GM10847 (cell line): Measurements from ENCODE around the gene SLC25A13.

Experiments used
- POLR2A ChIP-seq: IDR thresholded peaks from 2 replicates; pipeline ENCODE4 v1.6.1; 2011; ENCODE audit not compliant: insufficient read length; ENCODE audit errors: extremely low read depth

The SLC25A13 gene

DNA sequence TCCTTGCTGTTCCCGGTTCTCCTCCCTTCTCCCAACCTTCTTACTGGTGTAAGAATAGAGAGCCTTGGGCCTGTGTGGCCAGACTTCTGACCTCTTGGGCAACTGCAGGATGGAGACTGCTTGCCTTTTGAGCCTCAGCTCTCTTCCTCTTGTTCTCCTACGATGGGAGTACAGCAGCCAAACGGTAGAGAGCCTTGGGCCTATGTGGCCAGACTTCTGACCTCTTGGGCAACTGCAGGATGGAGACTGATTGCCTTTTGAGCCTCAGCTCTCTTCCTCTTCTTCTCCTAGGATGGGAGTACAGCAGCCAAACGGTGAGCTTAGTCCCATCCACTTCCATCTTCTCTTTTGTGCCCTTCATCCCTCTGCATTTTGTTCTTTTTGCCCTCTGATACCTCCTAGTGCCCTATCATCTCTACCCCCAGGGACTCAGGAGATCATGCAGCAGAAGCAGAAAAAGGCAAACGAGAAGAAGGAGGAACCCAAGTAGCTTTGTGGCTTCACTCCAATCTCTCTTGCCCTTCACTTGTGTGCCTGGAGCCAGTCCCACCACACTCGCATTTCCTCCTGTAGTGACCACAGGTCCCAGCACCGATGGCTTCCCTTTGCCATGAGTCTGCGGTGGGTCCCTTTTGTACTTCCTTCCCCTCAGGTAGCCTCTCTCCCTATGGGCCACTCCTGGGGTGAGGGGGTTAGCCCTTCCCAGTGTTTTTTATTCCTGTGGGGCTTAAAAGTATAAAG lies 15.3 kb downstream of the SLC25A13 start:
- no peak for TF ChIP-seq POLR2A

DNA sequence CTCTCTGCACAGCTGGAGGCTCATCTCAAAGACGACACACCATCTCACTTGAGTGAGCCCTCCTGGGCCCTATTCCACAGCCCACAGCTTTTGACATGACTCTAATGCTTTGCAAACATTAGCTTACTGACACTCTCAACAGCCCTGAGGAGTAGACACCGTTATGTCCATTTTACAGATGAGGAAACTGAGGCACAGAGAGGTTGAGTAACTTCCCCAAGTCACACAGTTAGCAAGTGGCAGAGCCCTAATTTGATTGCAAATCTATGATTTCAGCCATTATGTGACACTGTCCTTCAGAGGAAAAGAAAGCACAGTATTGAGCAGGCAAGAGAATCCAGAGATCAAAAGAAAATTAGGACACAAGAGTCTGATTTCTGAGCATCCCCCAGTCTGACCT lies 16.0 kb downstream of the SLC25A13 start:
- no peak for TF ChIP-seq POLR2A

DNA sequence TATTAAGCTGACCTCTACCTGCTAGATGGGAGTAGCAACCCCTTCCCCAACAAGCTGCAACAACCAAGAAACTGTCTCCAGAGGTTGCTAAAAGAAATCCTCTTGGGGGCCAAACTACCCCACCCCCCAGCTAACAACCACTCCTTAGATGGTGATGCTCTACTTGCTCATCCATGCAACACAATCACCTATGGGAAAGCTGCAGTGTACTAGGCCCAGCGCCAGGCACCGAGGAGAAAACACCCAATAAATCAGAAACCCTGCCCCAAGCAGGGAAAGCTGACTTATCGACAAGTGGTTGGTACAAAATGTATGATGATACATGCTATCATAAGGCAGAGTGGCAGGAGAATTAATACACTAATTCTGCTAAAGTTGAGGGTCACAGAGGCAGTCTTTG lies 17.3 kb downstream of the SLC25A13 start:
- no peak for TF ChIP-seq POLR2A

DNA sequence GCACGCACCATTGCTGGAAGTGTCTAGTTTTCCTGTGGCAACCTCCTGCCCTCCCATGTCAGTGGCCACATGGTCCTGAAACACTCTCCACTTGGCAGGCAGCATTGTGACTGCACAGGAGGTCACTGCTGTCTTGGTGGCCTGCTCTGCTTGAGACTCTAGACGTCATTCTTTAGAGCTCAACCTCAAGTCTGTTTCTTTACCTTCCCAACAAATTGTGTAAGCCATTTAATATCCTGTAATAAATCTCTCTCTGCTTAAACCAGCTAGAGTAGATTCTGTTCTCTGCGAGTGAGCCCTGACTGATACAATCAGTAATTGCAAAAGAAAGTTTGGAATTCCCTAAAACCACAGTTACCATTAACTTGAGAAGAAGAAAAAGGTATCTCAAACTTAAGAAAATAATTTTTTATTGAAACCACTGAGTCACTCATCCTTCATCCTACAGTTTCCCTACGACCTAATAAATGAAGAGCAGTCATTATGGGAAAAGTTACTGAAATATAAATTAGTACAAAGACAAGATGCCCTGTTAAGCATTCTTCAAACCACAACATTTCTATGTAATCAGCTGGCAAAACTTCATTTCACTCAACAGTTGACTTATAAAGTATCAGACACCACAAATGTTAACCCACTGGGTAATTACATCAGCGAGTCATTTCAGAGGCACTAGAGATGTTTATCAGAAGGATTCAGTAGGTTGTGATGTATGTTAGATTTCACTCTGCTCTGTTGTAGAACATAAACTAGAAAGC lies 18.0 kb downstream of the SLC25A13 start:
- TF ChIP-seq POLR2A: no peak

DNA sequence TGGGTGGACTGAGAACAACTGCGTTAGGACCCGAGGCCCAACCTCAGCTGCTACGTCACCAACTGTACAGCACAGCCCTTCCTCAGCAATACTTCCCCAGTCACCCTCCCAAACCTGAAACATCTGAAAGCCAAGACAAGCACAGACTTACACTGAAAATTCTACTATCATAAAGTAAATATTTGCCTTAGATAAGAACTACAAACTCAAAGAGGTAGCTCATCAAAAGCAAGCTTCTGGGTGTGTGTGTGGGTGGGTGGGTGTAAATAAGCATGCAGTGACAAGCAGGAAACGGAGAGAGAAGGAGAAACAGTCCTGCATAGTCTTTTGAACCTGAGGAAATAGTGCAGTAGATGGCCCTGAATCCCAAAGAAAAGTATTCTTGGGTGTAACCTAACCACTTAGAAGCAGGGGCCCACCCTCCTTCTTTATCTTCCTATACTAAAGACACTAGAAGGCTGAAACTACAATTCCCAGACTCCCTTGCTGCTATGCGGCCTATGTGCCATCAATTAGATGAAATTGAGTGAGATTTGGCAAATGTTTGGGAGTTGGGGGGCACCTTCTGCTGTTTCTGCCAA lies 18.7 kb downstream of the SLC25A13 start:
- TF ChIP-seq POLR2A: no peak

DNA sequence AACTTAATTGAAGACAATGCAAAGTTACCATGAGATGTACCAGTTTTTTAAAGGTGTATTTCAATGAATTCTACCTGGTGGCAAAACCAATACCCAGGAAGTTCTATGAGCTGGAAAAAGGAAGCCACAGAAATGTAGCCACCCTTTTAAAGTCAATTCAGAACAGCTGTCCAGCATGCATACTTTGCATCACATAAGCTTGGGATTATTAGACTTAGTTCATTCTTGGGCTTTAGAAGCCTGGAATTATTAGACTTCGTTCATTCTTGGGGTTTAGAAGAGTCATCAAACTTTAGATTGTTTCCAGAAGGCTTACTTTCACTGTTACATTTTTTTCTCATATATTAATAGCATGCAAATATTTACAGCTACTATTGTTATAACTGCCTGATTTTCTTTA lies 20.9 kb downstream of the SLC25A13 start:
- TF ChIP-seq POLR2A: no peak

DNA sequence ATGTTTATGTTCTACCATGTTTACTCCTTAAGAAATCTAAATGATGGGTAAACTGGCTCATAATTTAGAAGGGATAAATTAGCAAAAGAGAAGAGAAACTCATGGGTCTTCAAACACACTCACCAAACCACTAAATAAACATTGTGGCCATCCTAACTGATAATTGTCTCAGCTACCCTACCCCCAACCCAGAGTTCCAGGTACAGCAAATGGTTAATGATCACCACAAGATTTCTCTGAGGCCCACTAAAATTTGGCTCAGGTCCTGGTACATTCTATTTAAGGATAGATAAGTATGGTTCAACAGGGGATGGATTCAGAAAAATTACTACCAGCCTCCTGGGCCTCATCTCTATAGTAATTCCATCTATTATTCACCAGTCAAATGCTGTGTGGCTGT lies 21.4 kb downstream of the SLC25A13 start:
- no peak for TF ChIP-seq POLR2A

DNA sequence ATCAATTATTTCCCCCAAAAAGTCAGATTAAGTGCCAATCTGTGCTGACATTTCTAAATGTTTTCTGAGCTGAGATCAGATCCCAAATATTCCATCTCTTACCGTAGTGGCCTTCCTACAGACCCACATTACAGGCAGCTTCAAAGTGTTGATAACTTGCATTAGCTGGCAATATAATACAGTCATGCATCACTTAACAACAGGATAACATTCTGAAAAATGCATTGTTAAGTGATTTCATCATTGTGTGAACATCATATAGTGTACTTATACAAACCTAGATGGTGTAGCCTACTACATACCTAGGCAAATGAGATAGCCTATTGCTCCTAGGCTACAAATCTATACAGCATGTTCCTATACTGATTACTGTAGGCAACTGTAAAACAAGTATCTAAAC lies 22.4 kb downstream of the SLC25A13 start:
- no peak for TF ChIP-seq POLR2A

DNA sequence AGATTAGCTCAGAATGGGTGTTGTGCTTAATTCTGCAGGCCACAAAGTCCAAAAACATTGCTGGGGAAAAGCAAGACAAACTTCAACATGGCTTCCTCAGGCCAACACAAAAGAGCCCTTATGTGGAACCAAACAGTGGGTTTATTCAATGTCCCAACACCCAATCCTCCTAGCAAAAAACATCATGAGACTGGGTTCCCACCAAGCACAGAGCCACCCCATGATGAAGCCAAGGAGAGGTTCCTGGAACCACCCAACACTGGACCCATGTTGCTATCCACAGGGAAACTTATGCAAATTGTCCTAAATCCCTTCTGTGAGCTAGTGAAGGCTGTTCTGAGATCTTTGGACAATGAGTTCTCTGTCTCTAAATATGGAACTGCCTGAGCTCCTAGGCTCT lies 24.0 kb downstream of the SLC25A13 start:
- TF ChIP-seq POLR2A: no peak

DNA sequence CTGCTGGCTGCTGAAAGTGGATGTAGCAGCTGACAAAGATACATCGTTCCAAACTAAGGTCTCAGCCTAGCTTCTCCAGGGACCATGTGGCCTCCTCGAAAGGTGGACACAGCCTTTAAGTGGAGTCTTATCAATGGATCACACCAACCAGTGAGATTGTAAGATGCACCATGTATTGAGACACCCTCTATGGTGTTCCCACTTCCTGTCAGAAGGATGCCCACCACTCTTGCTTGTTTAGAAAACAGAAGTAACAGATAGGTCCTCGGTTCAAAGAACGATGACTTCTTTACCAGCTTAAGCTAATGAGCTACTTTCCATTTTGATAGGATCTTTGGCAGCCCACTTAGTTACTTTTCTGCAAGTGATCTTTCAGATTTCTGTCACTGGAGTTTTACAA lies 34.3 kb downstream of the SLC25A13 start:
- no peak for TF ChIP-seq POLR2A

DNA sequence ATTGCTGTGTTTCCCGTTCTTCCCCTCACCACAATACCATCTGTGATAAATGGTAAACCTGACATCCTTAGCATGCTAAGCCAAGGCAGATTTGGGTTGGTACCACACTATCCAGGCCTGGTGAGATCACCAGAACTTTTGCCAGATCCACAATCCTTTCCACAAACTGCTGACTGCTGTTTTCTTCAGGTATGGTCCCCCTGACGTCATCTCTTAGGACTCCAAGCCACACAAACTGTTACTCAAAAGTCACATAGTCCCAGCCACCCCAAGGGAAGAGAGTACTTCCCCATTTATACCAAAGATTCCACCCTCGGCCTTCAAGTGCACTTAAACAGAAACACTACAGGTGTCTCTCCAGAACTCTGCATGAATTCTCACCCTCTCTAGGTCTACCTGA lies 34.8 kb downstream of the SLC25A13 start:
- TF ChIP-seq POLR2A: no peak

DNA sequence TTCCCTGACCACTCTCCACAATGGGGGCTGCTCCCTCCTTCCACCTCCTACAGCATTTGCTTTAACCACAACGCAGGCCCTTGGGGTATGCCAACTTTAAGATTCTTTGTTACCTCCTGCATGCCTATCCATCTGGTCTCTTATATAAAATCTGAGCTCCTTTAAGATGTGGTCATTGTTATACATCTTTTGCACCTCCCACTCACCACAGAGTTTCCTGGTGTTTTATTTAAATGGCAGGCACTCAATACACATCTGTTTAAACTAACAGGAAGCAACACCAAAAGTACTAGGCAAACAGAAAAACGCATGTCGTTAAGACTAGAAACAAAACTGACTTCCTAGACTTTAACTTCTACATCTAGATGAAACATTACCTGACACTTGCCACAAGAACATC lies 36.3 kb downstream of the SLC25A13 start:
- no peak for TF ChIP-seq POLR2A

DNA sequence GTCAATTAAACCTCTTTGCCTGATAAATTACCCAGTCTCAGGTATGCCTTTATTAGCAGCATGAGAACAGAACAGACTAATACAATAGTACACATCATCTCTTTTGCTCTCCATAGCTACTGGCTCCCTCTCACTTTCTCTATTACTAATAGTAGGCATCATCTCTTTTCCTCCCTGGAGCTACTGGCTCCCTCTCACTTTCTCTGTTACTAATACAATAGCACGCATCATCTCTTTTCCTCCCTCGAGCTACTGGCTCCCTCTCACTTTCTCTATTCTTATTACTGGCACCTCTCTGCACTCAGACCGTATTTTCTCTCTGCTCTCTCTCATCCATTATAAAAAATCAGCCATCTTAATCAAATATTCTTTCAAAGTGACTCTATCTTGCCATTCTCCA lies 37.1 kb downstream of the SLC25A13 start:
- TF ChIP-seq POLR2A: no peak

DNA sequence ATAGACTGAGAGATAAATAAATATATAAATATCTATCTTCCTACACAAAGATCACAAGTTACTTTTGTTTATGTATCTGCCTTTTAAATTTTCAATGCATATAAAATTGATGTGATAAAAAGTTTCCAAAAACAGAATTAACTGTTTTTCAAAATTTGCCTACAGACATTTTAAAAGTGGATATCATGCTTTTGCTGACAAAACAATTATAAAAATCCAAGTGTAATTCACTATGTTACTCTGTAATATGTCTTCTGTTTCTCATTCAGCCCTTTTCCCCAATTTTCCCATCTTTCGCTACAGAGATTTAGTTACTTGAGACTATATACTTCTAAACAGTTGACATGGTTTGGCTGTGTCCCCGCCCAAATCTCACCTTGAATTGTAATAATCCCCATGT lies 37.7 kb downstream of the SLC25A13 start:
- no peak for TF ChIP-seq POLR2A

DNA sequence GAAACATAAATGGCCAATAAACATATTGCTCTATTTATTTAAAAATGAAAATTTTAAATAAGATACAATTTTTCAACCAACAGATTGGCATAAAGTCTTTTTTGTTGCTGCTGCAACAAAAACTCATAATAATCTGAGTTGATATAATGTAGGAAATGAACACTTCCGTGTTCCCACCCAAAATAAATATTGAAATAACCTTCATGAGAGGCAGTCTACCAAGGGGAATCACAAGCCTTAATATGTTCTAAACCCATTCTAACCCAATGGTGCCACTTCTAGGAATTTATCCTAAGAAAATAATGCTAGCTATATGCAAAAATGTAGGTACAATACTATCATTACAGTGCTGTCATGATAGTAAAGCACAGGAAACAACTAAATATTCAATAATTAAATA lies 39.1 kb downstream of the SLC25A13 start:
- no peak for TF ChIP-seq POLR2A

DNA sequence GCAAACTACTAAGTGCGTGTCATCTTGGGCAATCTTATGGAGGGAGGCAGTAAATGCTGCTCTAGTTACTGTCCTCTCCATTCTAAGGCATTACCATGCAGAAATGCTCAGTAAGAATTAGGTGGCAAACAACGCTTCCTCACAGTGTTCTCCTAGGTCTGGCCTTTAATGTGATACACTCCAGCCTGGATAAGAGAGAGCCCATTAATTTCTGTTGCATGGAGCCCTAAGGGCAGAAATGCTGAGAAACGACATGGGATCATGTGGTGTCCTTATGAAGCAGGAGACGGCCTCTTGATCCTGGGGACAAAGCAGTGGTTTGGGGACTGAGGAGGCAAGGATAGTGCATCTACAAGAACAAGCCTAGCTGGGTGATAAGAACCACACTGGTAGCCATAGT lies 44.0 kb downstream of the SLC25A13 start:
- no peak for TF ChIP-seq POLR2A
